Muscle layer of colon (tissue), 2 donors: ENCODE measurements around the gene PRAMEF12.
"Not testable (repeated sequence)": the region's sequence is repeated elsewhere in the genome, so short reads cannot be mapped to it uniquely, and the experiment has no call there.

ENCODE experiments used
- H3K27ac ChIP-seq: one replicate; pipeline ENCODE4 v1.7.0; 2013; ENCODE audit warnings: low read depth, mild to moderate bottlenecking, low read length, moderate library complexity
- H3K27me3 ChIP-seq, 2 donors: one replicate each; pipeline ENCODE4 v1.7.0; 2013; ENCODE audit warnings: low read length in 2 of 2, mild to moderate bottlenecking in 2 of 2; ENCODE audit not compliant: insufficient read depth in 2 of 2, control insufficient read depth in 1 of 2
- H3K36me3 ChIP-seq: one replicate; pipeline ENCODE4 v1.7.0; 2013; ENCODE audit warnings: mild to moderate bottlenecking, low read length; ENCODE audit not compliant: insufficient read depth
- H3K4me1 ChIP-seq: one replicate; pipeline ENCODE4 v1.7.0; 2013; ENCODE audit warnings: mild to moderate bottlenecking, low read length; ENCODE audit not compliant: insufficient read depth
- H3K4me3 ChIP-seq, 2 donors: one replicate each; pipeline ENCODE4 v1.7.0; 2013; ENCODE audit warnings: low read length in 2 of 2, low read depth in 1 of 2, mild to moderate bottlenecking in 1 of 2, moderate library complexity in 1 of 2
- H3K9ac ChIP-seq: one replicate; pipeline ENCODE4 v1.7.0; 2013; ENCODE audit warnings: low read length
- H3K9me3 ChIP-seq: one replicate; pipeline ENCODE4 v1.7.0; 2013; ENCODE audit warnings: mild to moderate bottlenecking, low read length
- donor health status: abdominal sarcoma.
- donor health status: Adenocarcinoma of cecum.

The PRAMEF12 gene

DNA sequence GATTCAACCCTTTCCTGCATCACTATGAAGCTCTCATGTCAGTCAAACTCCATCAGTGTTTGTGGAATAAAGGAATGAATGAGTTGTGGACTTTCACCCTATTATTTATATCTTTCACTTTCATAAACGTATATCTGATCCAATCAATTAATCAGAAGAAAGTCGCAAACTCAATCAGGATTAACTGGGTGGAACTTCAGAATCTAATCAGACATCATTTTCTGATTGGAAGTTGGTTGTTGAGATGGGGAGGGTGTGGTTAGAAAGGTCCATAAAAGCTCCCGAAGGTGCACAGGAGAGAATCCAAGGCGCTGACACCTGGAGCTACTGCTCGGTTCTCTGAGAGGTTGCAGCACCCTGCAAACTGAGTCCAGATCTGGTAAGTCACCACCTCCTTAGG, at the start of gene PRAMEF12:
PRAMEF12 (plus strand) TSS at position 301 of the 400 bp plus-strand sequence. CDS start 1,130 bp downstream, outside the sequence.
- peaks cover 0 to 12% of the 10 kb centered on the region in 2 donors for H3K27me3 ChIP-seq

DNA sequence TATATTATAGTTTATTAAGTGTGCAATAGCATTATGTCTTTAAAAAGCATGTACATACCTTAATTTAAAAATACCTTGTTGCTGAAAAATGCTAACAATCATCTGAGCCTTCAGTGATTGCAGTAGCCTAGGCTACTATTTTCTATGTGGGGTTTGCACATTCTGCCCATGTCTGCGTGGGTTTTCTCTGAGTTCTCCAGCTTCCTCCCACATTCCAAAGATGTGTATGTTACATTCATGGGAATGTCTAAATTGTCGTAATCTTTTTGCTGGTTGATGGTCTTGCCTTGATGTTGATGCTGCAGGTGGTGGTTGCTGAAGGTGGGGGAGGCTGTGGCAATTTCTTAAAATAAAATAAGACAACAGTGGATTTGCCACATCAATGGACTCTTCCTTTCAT, 45.1 kb upstream of the PRAMEF12 start:
- no peak overlapping the region for H3K4me3 ChIP-seq
- H3K4me1 ChIP-seq = no peaks in the 10 kb centered on the region
- no peaks in the 10 kb centered on the region for H3K36me3 ChIP-seq
- H3K9ac ChIP-seq = no peak overlapping the region
- H3K27me3 ChIP-seq = no peaks in the 10 kb centered on the region
- H3K9me3 ChIP-seq = no peaks in the 10 kb centered on the region
- no peak overlapping the region for H3K27ac ChIP-seq

More for the DNA sequence above, at the start of gene PRAMEF12:
- Histone ChIP-seq H3K9me3 (no peaks in the 10 kb centered on the region), H3K4me3 (no peak within 1 kb of the TSS), H3K4me1 (no peaks in the 10 kb centered on the region), H3K36me3 (no peaks in the 10 kb centered on the region), H3K9ac (no peak within 1 kb of the TSS), H3K27ac (no peak within 1 kb of the TSS)

DNA sequence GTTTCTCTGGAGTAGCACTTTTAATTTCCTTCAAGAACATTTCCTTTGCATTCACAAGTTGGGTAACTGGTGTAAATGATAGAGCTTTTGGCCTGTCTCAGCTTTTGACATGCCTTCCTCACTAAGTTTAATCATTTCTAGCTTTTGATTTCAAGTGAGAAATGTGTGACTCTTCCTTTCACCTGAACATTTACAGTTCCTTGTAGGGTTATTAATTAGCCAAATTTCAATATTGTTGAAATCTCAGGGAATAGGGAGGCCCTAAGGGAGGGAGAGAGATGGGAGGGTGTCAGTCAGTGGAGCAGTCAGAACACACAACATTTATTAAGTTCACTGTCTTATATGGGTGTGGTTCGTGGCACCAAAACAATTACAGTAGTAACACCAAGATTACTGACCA, 43.4 kb upstream of the PRAMEF12 start:
- Histone ChIP-seq H3K36me3 (no peaks in the 10 kb centered on the region), H3K27ac (no peak overlapping the region), H3K4me1 (no peaks in the 10 kb centered on the region), H3K9ac (no peak overlapping the region), H3K4me3 (no peak overlapping the region), H3K9me3 (no peaks in the 10 kb centered on the region), H3K27me3 (no peaks in the 10 kb centered on the region)

DNA sequence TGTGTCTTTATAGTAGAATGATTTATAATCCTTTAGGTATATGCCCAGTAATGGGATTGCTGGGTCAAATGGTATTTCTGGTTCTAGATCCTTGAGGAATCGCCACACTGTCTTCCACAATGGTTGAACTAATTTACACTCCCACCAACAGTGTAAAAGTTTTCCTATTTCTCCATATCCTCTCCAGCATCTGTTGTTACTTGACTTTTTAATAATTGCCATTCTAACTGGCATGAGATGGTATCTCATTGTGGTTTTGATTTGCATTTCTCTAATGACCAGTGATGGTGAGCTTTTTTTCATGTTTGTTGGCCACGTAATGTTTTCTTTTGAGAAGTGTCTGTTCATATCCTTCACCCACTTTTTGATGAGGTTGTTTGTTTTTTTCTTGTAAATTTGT, 42.5 kb upstream of the PRAMEF12 start:
- not testable (repeated sequence) for H3K4me3 ChIP-seq, H3K36me3 ChIP-seq, H3K4me1 ChIP-seq, H3K9ac ChIP-seq, H3K27me3 ChIP-seq, H3K27ac ChIP-seq, H3K9me3 ChIP-seq

DNA sequence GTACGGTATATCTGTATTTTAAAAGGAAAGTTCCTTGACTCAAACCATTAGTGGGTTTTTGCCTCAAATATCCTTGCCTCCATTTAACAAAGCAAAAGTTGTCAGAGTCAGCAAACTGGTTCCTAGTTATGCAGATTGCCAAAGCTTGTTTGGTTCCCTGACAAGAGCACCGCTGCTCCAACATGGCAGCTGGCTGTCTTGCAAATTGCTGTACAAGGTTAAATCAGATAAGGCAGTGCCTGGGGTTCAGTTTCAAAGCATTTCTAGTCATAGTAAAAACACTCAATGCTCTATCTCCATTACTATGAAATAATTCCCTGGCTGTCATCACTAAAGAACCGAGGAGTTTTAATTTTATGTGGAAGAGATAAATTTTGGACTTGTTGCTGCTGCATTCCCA, 38.9 kb upstream of the PRAMEF12 start:
- Histone ChIP-seq H3K4me3 (no peak overlapping the region), H3K36me3 (no peaks in the 10 kb centered on the region), H3K9ac (no peak overlapping the region), H3K4me1 (no peaks in the 10 kb centered on the region), H3K27me3 (no peaks in the 10 kb centered on the region), H3K9me3 (no peaks in the 10 kb centered on the region), H3K27ac (no peak overlapping the region)

DNA sequence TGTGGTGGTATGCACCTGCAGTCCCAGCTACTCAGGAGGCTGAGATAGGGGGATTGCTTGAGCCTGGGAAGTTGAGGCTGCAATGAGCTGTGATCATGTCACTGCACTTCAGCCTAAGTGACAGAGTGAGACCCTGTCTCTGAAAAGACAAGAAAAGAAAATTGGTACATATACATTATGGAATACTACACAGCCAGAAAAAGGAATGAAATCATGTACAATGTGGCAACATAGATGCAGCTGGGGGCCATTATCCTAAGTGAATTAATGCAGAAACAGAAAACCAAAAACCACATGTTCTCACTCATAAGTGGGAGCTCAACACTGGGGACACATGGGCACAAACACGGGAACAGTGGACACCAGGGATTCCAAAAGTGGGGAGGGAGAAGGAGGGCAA, 34.6 kb upstream of the PRAMEF12 start:
- no peaks in the 10 kb centered on the region for H3K27me3 ChIP-seq
- H3K4me1 ChIP-seq = no peaks in the 10 kb centered on the region
- H3K4me3 ChIP-seq = no peak overlapping the region
- H3K27ac ChIP-seq = no peak overlapping the region
- no peaks in the 10 kb centered on the region for H3K9me3 ChIP-seq
- H3K36me3 ChIP-seq = no peaks in the 10 kb centered on the region
- H3K9ac ChIP-seq = no peak overlapping the region

DNA sequence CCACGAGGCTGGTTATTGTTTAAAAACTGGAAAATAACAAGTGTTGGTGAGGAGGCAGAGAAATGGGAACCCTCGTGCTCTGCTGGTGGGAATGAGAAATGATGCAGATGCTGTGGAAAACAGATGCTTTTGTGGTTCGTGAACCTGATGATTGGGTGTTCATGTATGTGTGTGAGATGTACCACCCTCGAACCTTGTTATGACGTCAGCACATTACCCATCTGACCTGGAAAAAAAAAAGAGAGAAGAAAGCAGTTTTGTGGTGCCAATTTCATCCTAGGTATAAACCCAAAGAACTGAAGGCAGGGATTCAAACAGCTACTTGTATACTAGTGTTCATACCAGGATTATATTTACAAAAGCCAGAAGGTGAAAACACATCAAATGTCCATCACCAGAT, 33.9 kb upstream of the PRAMEF12 start:
- Histone ChIP-seq H3K27me3 (no peaks in the 10 kb centered on the region), H3K4me3 (no peak overlapping the region), H3K9me3 (no peaks in the 10 kb centered on the region), H3K36me3 (no peaks in the 10 kb centered on the region), H3K4me1 (no peaks in the 10 kb centered on the region), H3K9ac (no peak overlapping the region), H3K27ac (no peak overlapping the region)

DNA sequence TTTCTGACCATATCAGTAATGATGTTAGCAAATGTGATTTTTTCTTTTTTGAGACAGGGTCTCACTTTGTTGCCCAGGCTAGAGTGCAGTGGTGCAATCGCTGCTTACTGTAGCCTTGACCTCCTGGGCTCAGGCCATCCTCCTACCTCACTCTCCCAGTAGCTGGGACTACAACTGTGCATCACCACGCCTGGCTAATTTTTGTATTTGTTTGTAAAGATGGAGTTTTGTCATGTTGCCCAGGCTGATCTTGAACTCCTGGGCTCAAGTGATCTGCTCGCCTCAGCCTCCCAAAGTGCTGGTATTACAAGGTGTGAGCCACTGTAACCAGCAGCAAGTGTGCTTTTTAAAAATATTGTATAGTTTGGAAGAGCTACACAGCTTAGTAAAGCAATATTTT, 31.6 kb upstream of the PRAMEF12 start:
- Histone ChIP-seq H3K36me3 (no peaks in the 10 kb centered on the region), H3K9ac (no peak overlapping the region), H3K4me3 (no peak overlapping the region), H3K9me3 (no peaks in the 10 kb centered on the region), H3K4me1 (no peaks in the 10 kb centered on the region), H3K27me3 (no peaks in the 10 kb centered on the region), H3K27ac (no peak overlapping the region)

DNA sequence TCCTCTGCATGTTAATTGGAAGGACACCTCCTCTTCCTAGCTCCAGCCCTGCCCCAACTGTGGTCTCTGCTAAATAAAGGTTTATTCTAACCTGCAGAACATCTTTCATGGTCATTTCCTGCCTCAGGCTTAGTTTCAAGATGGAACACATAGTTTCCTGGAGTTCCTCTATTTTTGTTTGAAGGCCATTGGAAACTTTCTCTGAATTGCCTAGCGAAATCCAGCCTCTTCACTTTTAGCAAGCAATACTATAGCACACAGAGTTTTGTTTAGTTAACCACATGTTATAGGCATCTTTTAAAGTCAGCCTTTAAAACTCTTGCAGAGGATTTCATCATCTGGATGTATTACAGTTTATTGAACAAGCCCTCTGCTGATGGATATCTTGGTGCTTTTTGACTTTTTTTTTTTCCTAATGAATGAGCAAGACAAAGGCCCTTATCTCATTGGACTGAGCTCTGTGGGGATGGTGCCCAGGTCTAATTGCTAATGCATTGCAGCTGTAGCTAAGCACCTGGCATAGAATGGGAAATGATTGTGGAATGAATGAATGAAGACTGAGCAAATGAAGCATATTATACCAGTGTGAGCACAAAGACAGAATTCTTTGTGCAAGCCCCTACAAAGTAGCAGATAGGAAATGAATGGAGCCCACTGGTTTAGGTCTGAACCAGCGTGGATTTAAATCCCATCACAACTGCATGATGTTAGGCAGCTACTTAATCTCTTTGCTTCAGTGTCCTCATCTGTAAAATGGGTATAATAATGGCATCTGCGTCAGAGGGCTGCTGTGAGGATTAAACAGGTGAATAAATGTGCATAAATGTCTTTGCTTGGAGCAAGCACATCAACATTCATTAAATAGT, 28.2 kb upstream of the PRAMEF12 start:
- Histone ChIP-seq H3K9me3 (no peaks in the 10 kb centered on the region), H3K27ac (no peak overlapping the region), H3K9ac (no peak overlapping the region), H3K4me3 (no peak overlapping the region), H3K4me1 (no peaks in the 10 kb centered on the region), H3K36me3 (no peaks in the 10 kb centered on the region), H3K27me3 (no peaks in the 10 kb centered on the region)

DNA sequence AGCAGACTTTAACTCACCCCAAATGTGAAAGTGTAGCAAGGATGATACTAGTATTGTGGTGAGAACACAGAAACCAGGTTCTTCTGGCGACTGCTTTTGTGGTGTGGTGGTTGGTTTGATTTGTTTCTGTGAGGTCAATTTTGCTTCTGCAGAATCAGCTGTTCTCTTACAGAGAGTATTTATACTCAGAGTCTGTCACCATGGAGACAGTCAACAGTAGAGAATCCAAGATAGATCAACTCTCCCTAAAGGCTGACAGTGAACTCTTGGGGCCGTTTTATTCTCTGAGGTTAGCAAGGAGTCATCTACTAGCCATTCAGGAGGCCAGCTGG, 27.6 kb upstream of the PRAMEF12 start, which contains the start of gene CFAP107:
CFAP107 (plus strand) TSS at position 209 of the 332 bp plus-strand sequence. CDS start 231 bp downstream, outside the sequence.
- H3K4me3 ChIP-seq = no peak within 1 kb of the TSS
- H3K27ac ChIP-seq = no peak within 1 kb of the TSS
- no peaks in the 10 kb centered on the region for H3K4me1 ChIP-seq
- H3K9me3 ChIP-seq = no peaks in the 10 kb centered on the region
- no peaks in the 10 kb centered on the region for H3K36me3 ChIP-seq
- no peak within 1 kb of the TSS for H3K9ac ChIP-seq
- no peaks in the 10 kb centered on the region for H3K27me3 ChIP-seq

DNA sequence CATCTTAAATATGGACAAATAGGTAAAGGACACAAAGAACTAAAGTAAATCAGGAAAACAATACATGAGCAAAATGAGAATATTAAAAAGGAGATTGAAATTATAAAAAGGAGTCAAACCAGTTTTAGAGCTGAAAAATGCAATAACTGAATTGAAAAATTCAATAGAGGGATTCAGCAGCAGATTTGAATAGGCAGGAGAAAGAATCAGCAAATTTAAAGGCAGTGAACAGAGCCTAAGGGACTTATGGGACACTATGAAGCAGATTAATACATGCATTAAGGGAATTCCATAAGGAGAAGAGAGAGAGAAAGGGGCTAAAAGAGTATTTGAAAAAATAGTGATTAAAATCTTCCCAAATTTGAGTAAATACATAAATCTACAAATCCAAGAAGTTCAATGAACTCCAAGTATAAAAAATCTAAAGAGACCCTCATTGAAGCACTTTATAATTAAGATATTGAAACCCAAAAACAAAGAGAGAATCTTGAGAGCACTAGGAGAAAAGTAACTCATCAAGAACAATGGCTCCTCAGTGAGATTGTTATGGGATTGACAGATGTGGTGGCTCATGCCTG, 24.7 kb upstream of the PRAMEF12 start:
- Histone ChIP-seq H3K9ac (no peak overlapping the region), H3K9me3 (no peaks in the 10 kb centered on the region), H3K36me3 (no peaks in the 10 kb centered on the region), H3K4me1 (no peaks in the 10 kb centered on the region), H3K4me3 (no peak overlapping the region), H3K27me3 (no peaks in the 10 kb centered on the region), H3K27ac (no peak overlapping the region)

DNA sequence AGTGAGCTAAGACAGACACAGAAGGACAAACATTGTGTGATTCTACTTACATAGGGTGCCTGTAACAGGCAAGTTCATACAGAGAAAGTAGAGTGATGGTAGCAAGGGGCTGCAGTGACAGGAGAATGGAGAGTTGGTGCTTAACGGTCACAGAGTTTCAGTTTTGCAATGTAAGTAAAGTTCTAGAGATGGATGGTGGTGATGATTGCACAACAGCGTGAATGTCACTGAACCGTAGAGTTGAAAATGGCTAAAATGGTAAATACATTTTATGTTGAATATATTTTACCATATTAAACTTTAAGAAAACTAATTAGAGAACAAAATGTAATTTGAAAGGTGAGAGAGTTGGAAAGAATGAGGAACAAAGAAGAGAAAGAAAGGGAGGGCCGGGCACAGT, 18.8 kb upstream of the PRAMEF12 start:
- Histone ChIP-seq H3K36me3 (no peaks in the 10 kb centered on the region), H3K4me3 (no peak overlapping the region), H3K9ac (no peak overlapping the region), H3K27ac (no peak overlapping the region), H3K27me3 (peaks cover 0 to 7% of the 10 kb centered on the region in 2 donors), H3K4me1 (no peaks in the 10 kb centered on the region), H3K9me3 (no peaks in the 10 kb centered on the region)
